Gastroesophageal sphincter (tissue), 4 donors: Measurements from ENCODE around the gene ANKRD35. TPM values are rescaled to one million over a fixed set of nuclear protein-coding genes. Genes with fewer than 3 reads are reported as not detected.
A peak's percentile ranks its signal among the peaks of the same experiment; 100 is the strongest.
"Not testable (repeated sequence)": the region's sequence is repeated elsewhere in the genome, so short reads cannot be mapped to it uniquely, and the experiment has no call there.

Experiments used
- ATAC-seq: fragments of 150-250 bp; one replicate; pipeline ENCODE4 v1.9.1; 2016; ENCODE audit warnings: mild to moderate bottlenecking, moderate library complexity
- H3K27ac ChIP-seq, 4 donors: fragments of 200-600 bp; sonication (generic) in 3 of 4; 1 replicate in 3 of 4; 2 replicates in 1 of 4; pipeline ENCODE4 v1.5.1; 2016 to 2019
- H3K27me3 ChIP-seq: fragments of 200-600 bp; sonication (generic); one replicate; pipeline ENCODE4 v1.5.1; 2019
- H3K36me3 ChIP-seq, 2 donors: fragments of 200-600 bp; sonication (generic); one replicate each; pipeline ENCODE4 v1.5.1; 2019; ENCODE audit warnings: control low read depth in 1 of 2
- H3K4me1 ChIP-seq, 3 donors: fragments of 200-600 bp; sonication (generic); 1 replicate in 2 of 3; 2 replicates in 1 of 3; pipeline ENCODE4 v1.5.1; 2016 to 2019; ENCODE audit warnings: control low read depth in 2 of 3
- H3K4me3 ChIP-seq, 2 donors: fragments of 200-600 bp; sonication (generic); one replicate each; pipeline ENCODE4 v1.5.1; 2019; ENCODE audit warnings: mild to moderate bottlenecking in 1 of 2, moderate library complexity in 1 of 2
- H3K9me3 ChIP-seq, 3 donors: fragments of 200-600 bp; sonication (generic); one replicate each; pipeline ENCODE4 v1.5.1; 2017 to 2019; ENCODE audit warnings: control low read depth in 2 of 3
- EP300 ChIP-seq: sonication (generic); formaldehyde crosslinking; IDR thresholded peaks from one replicate; pipeline ENCODE4 v1.6.1; 2017; ENCODE audit warnings: antibody characterized with exemption, mild to moderate bottlenecking
- POLR2A ChIP-seq, 2 donors: fragments of 450-650 bp; IDR thresholded peaks; one replicate each; pipeline ENCODE4 v1.6.1; 2017; ENCODE audit warnings: antibody characterized with exemption in 2 of 2, mild to moderate bottlenecking in 2 of 2, moderate library complexity in 1 of 2
- POLR2AphosphoS5 ChIP-seq: sonication (generic); formaldehyde crosslinking; IDR thresholded peaks from one replicate; pipeline ENCODE4 v1.6.1; 2017; ENCODE audit warnings: antibody characterized with exemption
- WGBS, 2 donors: methylation state at CpG; one replicate each; pipeline ENCODE4 v1.1.5; 2018; ENCODE audit warnings: low coverage in 1 of 2; 5-methylcytosine and 5-hydroxymethylcytosine counted together
- small RNA-seq, 4 donors: library from RNA; depleted of rRNA; stranded (forward); fragments of <200 nt; gene quantifications; one replicate each; pipeline ENCODE3, GENCODE V24; 2016
- total RNA-seq, 4 donors: library from RNA; depleted of rRNA; stranded (reverse); fragments of >200 nt; gene quantifications; one replicate each; pipeline ENCODE4 v1.1.0, GENCODE V29; 2016
- TF ChIP-seq, protein P1 (sequence below), 4 experiments: fragments of 200-600 bp in 2 of 4; fragments of 450-650 bp in 2 of 4; sonication (generic) in 1 of 4; IDR thresholded peaks; one replicate each; pipeline ENCODE4 v1.5.1; 2017 to 2019; ENCODE audit warnings: antibody characterized with exemption in 4 of 4, mild to moderate bottlenecking in 2 of 4, moderate library complexity in 2 of 4

ANKRD35 gene
- total RNA-seq, 4 donors from 2014 or later: 5.2 to 13.7 (median 7.9) TPM

DNA sequence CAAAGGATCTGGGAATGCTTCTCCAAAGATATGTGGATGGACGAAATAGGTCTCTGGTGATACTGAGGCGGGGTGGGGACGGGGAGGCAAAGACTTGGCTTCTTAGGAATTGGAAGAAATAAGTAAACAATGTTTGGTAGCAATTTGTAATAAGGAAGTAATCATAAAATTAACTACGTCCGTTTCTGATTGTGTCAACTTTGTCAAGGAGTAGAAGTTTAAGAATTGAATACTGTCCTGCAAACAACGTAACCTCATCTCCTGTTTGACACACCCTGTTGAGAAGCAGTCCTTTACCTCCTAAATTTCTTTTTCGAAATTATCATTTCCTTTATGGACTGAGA lies 61.2 kb downstream of the ANKRD35 start:
- H3K9me3 ChIP-seq: no peaks in the 10 kb centered on the region
- peak overlapping the region; percentile 75 to 83 for H3K4me3 ChIP-seq
- 0 to 1% methylated on average over 7 of the region's 7 CpGs for WGBS, 2 donors

GRCh38 chr1:145823565-145824498 lies 61.8 kb downstream of the ANKRD35 start, which contains the start of the genes POLR3C and RNF115:
TSS of gene POLR3C (plus strand) at chr1:145824200. CDS start at chr1:145825777, 1,577 bp downstream.
TSS of gene RNF115 (minus strand) at chr1:145824095. CDS start at chr1:145823873, 222 bp downstream.
- Histone ChIP-seq H3K27me3 (no peaks in the 10 kb centered on the region), H3K4me1 (peaks cover 0 to 25% (median 5%) of the 10 kb centered on the region in 3 donors), H3K9me3 (no peaks in the 10 kb centered on the region), H3K36me3 (peaks cover 9 to 32% of the 10 kb centered on the region in 2 donors), H3K4me3 (peak within 1 kb of the TSS; percentile 75 to 83), H3K27ac (peak within 1 kb of the TSS; percentile 68 to 94 (median 91))
- TF ChIP-seq, protein P1, sequence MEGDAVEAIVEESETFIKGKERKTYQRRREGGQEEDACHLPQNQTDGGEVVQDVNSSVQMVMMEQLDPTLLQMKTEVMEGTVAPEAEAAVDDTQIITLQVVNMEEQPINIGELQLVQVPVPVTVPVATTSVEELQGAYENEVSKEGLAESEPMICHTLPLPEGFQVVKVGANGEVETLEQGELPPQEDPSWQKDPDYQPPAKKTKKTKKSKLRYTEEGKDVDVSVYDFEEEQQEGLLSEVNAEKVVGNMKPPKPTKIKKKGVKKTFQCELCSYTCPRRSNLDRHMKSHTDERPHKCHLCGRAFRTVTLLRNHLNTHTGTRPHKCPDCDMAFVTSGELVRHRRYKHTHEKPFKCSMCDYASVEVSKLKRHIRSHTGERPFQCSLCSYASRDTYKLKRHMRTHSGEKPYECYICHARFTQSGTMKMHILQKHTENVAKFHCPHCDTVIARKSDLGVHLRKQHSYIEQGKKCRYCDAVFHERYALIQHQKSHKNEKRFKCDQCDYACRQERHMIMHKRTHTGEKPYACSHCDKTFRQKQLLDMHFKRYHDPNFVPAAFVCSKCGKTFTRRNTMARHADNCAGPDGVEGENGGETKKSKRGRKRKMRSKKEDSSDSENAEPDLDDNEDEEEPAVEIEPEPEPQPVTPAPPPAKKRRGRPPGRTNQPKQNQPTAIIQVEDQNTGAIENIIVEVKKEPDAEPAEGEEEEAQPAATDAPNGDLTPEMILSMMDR (IDR thresholded peaks at IDR 0.05): peak in 2 of 4 experiments; percentile 5 to 16
- TF ChIP-seq POLR2A (IDR thresholded peaks at IDR 0.05) (peak; percentile 91 to 92), EP300 (no peak), POLR2AphosphoS5 (peak; percentile 84)
- WGBS, 2 donors: 0 to 2% methylated on average over 9 to 17 of the region's 89 CpGs
- ATAC-seq: peak; percentile 97

More for the DNA sequence above, 61.2 kb downstream of the ANKRD35 start:
- Histone ChIP-seq H3K27ac (peak overlapping the region; percentile 68 to 94 (median 91)), H3K4me1 (peaks cover 0 to 23% (median 5%) of the 10 kb centered on the region in 3 donors), H3K36me3 (peaks cover 14 to 38% of the 10 kb centered on the region in 2 donors), H3K27me3 (no peaks in the 10 kb centered on the region)
- no peak for ATAC-seq
- no peak for TF ChIP-seq POLR2A (IDR thresholded peaks at IDR 0.05)
- TF ChIP-seq, protein P1 (IDR thresholded peaks at IDR 0.05): no peak

GRCh38 chr1:145822779-145823331 lies 62.8 kb downstream of the ANKRD35 start:
- Histone ChIP-seq H3K4me3 (peak overlapping the region in 1 of 2 donors; percentile 83), H3K4me1 (peaks cover 0 to 25% (median 5%) of the 10 kb centered on the region in 3 donors), H3K27ac (peak overlapping the region in 2 of 4 donors; percentile 66 to 77), H3K36me3 (peaks cover 6 to 22% of the 10 kb centered on the region in 2 donors)
- WGBS, 2 donors: no CpG with 5 or more reads among the region's 16 CpGs
- not testable (repeated sequence) for H3K9me3 ChIP-seq, H3K27me3 ChIP-seq, ATAC-seq

DNA sequence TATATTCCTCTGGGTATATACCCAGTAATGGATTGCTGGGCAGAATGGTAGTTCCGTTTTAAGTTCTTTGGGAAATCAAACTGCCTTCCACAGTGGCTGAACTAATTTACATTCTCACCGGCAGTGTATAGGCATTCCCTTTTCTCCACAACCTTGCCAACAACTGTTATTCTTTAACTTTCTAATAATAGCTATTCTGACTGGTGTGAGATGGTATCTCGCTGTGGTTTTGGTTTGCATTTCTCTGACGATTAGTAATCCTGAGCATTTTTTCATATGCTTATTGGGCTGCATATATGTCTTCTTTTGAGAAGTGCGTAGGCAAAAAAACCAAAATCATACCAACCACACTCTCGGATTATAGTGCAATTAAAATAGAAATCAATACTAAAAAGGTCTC lies 67.6 kb downstream of the ANKRD35 start:
- WGBS, 2 donors: 33% methylated on average over 2 of the region's 6 CpGs; no CpG with 5 or more reads in 1 of the 2 donors

More for the DNA sequence above, 67.6 kb downstream of the ANKRD35 start:
- not testable (repeated sequence) for H3K4me3 ChIP-seq, H3K4me1 ChIP-seq, H3K36me3 ChIP-seq, H3K27me3 ChIP-seq, H3K9me3 ChIP-seq, ATAC-seq
- peak overlapping the region in 1 of 4 donors; percentile 35 for H3K27ac ChIP-seq

Small RNA genes within 50 kb of the gene (small RNA-seq; reads per million reads assigned to genes)
- 0 reads per million in 4 donors for gene MIR6736

Other genes starting within 250 kb of the ANKRD35 start
- under 1 TPM in 2 of 4 donors, not detected in 2; 0.46 to 0.87 TPM for gene PDZK1, start 178.5 kb downstream of the ANKRD35 start, total RNA-seq
- gene CD160, start 166.4 kb downstream of the ANKRD35 start, total RNA-seq: 1 to 10 TPM in 1 of 4 donors, under 1 TPM in 1, not detected in 2; 0.23 to 1.0 TPM
- 10 to 100 TPM; 34.3 to 54.9 (median 39.9) TPM for gene RNF115, start 61.8 kb downstream of the ANKRD35 start, total RNA-seq
- gene POLR3C, start 61.7 kb downstream of the ANKRD35 start, total RNA-seq: 10 to 100 TPM; 24.8 to 37.7 (median 29.9) TPM
- 1 to 10 TPM in 3 of 4 donors, under 1 TPM in 1; 0.40 to 3.5 (median 2.2) TPM for gene NUDT17, start 40.2 kb downstream of the ANKRD35 start, total RNA-seq
- gene PIAS3, start 26.8 kb downstream of the ANKRD35 start, total RNA-seq: 10 to 100 TPM; 14.0 to 26.0 (median 19.2) TPM
- gene ITGA10, start 24.2 kb upstream of the ANKRD35 start, total RNA-seq: 1 to 10 TPM; 4.9 to 7.1 (median 5.2) TPM
- 10 to 100 TPM; 22.1 to 29.1 (median 28.1) TPM for gene PEX11B, start 32.9 kb upstream of the ANKRD35 start, total RNA-seq
- gene RBM8A, start 41.6 kb upstream of the ANKRD35 start, total RNA-seq: 100 to 1,000 TPM in 3 of 4 donors, 10 to 100 TPM in 1; 75.7 to 135 (median 117) TPM
- gene LIX1L, start 72.2 kb upstream of the ANKRD35 start, total RNA-seq: 10 to 100 TPM; 37.8 to 53.5 (median 45.3) TPM
- gene ANKRD34A, start 78.7 kb upstream of the ANKRD35 start, total RNA-seq: 1 to 10 TPM in 1 of 4 donors, under 1 TPM in 2, not detected in 1; 0.62 to 1.9 (median 0.67) TPM
- 10 to 100 TPM; 32.9 to 44.0 (median 37.6) TPM for gene POLR3GL, start 78.8 kb upstream of the ANKRD35 start, total RNA-seq
- 1,000 to 10,000 TPM; 2,024 to 3,704 (median 2,348) TPM for gene TXNIP, start 110.7 kb upstream of the ANKRD35 start, total RNA-seq
- gene HJV, start 135.9 kb upstream of the ANKRD35 start, total RNA-seq: under 1 TPM in 1 of 4 donors, not detected in 3; 0.77 TPM